GM23338 (cell line): Measurements from ENCODE around the gene CDK5R2. TPM values are rescaled to one million over a fixed set of nuclear protein-coding genes. Genes with fewer than 3 reads are reported as not detected.

Source experiments
- ATAC-seq: fragments of 200-7000 bp; cut with Tn5 transposase; 3 replicates; pipeline ENCODE4 v1.9.1; 2020
- DNase-seq: peaks from one replicate; pipeline ENCODE4 v3.0.0-alpha.2; 2015; ENCODE audit warnings: low spot score
- H2AFZ ChIP-seq: fragments of 200-600 bp; sonication (generic); 2 replicates; pipeline ENCODE4 v1.8.0; 2016; ENCODE audit warnings: antibody characterized with exemption, mild to moderate bottlenecking, moderate library complexity
- H3F3A ChIP-seq: fragments of 200-600 bp; sonication (generic); replicated peaks from 2 replicates; pipeline ENCODE4 v1.8.0; 2017; ENCODE audit warnings: antibody characterized with exemption, mixed run types, low read depth
- H3K27ac ChIP-seq: fragments of 200-600 bp; sonication (generic); 2 replicates; pipeline ENCODE4 v1.6.1; 2016; ENCODE audit warnings: low read depth
- H3K27me3 ChIP-seq: fragments of 200-600 bp; sonication (generic); 2 replicates; pipeline ENCODE4 v1.8.0; 2016; ENCODE audit warnings: mild to moderate bottlenecking, mixed run types, moderate library complexity; ENCODE audit not compliant: insufficient read depth
- H3K36me3 ChIP-seq: fragments of 200-600 bp; sonication (generic); 2 replicates; pipeline ENCODE4 v1.8.0; 2016; ENCODE audit warnings: mild to moderate bottlenecking; ENCODE audit not compliant: insufficient read depth
- H3K4me1 ChIP-seq: fragments of 200-600 bp; sonication (generic); 2 replicates; pipeline ENCODE4 v1.8.0; 2016; ENCODE audit warnings: mild to moderate bottlenecking, moderate library complexity; ENCODE audit not compliant: insufficient read depth
- H3K4me2 ChIP-seq: fragments of 200-600 bp; sonication (generic); 2 replicates; pipeline ENCODE4 v1.7.1; 2017; ENCODE audit warnings: mixed run types
- H3K4me3 ChIP-seq: fragments of 200-600 bp; sonication (generic); 2 replicates; pipeline ENCODE4 v1.6.1; 2016; ENCODE audit warnings: mixed run types
- H3K79me2 ChIP-seq: fragments of 200-600 bp; sonication (generic); replicated peaks from 2 replicates; pipeline ENCODE4 v1.8.0; 2017; ENCODE audit warnings: mild to moderate bottlenecking; ENCODE audit not compliant: insufficient read depth
- H3K9me2 ChIP-seq: fragments of 200-600 bp; sonication (generic); 2 replicates; pipeline ENCODE4 v1.8.0; 2017; ENCODE audit not compliant: insufficient read depth
- H4K20me1 ChIP-seq: fragments of 200-600 bp; sonication (generic); replicated peaks from 2 replicates; pipeline ENCODE4 v1.8.0; 2017; ENCODE audit warnings: mild to moderate bottlenecking; ENCODE audit not compliant: insufficient read depth
- H3K27ac Mint-ChIP-seq: 2 replicates; pipeline ENCODE4 v1.8.0; 2020; ENCODE audit warnings: inconsistent platforms, mild to moderate bottlenecking, moderate library complexity, mixed read lengths
- H3K27me3 Mint-ChIP-seq: 3 replicates; pipeline ENCODE4 v1.8.0; 2022; ENCODE audit warnings: low read depth, mild to moderate bottlenecking, moderate library complexity, mixed read lengths, inconsistent platforms; ENCODE audit not compliant: insufficient read depth, poor library complexity
- H3K36me3 Mint-ChIP-seq: 3 replicates; pipeline ENCODE4 v1.8.0; 2021; ENCODE audit warnings: low read depth, mild to moderate bottlenecking, inconsistent platforms, moderate library complexity, mixed read lengths
- H3K4me1 Mint-ChIP-seq: 3 replicates; pipeline ENCODE4 v1.8.0; 2020; ENCODE audit warnings: mild to moderate bottlenecking, inconsistent platforms, mixed read lengths
- H3K4me3 Mint-ChIP-seq: 3 replicates; pipeline ENCODE4 v1.8.0; 2021; ENCODE audit warnings: moderate library complexity, mild to moderate bottlenecking, inconsistent platforms, mixed read lengths
- H3K9me3 Mint-ChIP-seq: 3 replicates; pipeline ENCODE4 v1.8.0; 2020; ENCODE audit warnings: moderate library complexity, mild to moderate bottlenecking, inconsistent platforms, mixed read lengths
- CREB1 ChIP-seq: fragments of 250-450 bp; sonication (Bioruptor Pico); IDR thresholded peaks from 2 replicates; pipeline ENCODE4 v1.5.0; 2020; ENCODE audit warnings: low read depth, mild to moderate bottlenecking, moderate library complexity
- EZH2 ChIP-seq: fragments of 200-600 bp; sonication (generic); IDR thresholded peaks from one replicate; pipeline ENCODE4 v1.8.0; 2017; ENCODE audit warnings: antibody characterized with exemption, mild to moderate bottlenecking, low read depth; ENCODE audit not compliant: unreplicated experiment
- EZH2phosphoT487 ChIP-seq: fragments of 200-600 bp; sonication (generic); IDR thresholded peaks from one replicate; pipeline ENCODE4 v1.8.1; 2018; ENCODE audit warnings: antibody characterized with exemption; ENCODE audit not compliant: unreplicated experiment
- JUNB ChIP-seq: IDR thresholded peaks from one replicate; pipeline ENCODE4 v1.6.1; 2016; ENCODE audit warnings: antibody characterized with exemption; ENCODE audit not compliant: unreplicated experiment
- POLR2AphosphoS5 ChIP-seq: IDR thresholded peaks from 2 replicates; pipeline ENCODE4 v1.6.1; 2016; ENCODE audit warnings: antibody characterized with exemption, low read depth
- ZNF114 ChIP-seq: fragments of 250-450 bp; sonication (Bioruptor Pico); IDR thresholded peaks from 2 replicates; pipeline ENCODE4 v1.5.0; 2020; ENCODE audit warnings: mild to moderate bottlenecking, moderate library complexity
- ZNF331 ChIP-seq: fragments of 250-450 bp; sonication (Bioruptor Pico); IDR thresholded peaks from 2 replicates; pipeline ENCODE4 v1.5.0; 2020; ENCODE audit warnings: low read depth, mild to moderate bottlenecking, moderate library complexity
- ZNF462 ChIP-seq: fragments of 250-450 bp; sonication (Bioruptor Pico); IDR thresholded peaks from 2 replicates; pipeline ENCODE4 v1.5.0; 2020; ENCODE audit warnings: mild to moderate bottlenecking, moderate library complexity
- polyA plus RNA-seq: library from polyadenylated mRNA; unstranded; fragments of >200 nt; fragmentation: Nextera tagmentation; extraction: Ambion mirVana; gene quantifications from 2 replicates; pipeline ENCODE4 v1.2.1, GENCODE V29; 2016
- total RNA-seq: library from RNA; depleted of rRNA; stranded (reverse); fragments of >200 nt; shearing (Covaris generic); gene quantifications from 2 replicates; pipeline ENCODE4 v1.2.3, GENCODE V29; 2014
- TF ChIP-seq, protein P1 (sequence below): IDR thresholded peaks from 2 replicates; pipeline ENCODE4 v1.6.1; 2016; ENCODE audit warnings: antibody characterized with exemption

Gene CDK5R2
- total and polyA plus RNA-seq, 2 experiments from 2014 or later: 0.56 TPM; not detected in 1

DNA sequence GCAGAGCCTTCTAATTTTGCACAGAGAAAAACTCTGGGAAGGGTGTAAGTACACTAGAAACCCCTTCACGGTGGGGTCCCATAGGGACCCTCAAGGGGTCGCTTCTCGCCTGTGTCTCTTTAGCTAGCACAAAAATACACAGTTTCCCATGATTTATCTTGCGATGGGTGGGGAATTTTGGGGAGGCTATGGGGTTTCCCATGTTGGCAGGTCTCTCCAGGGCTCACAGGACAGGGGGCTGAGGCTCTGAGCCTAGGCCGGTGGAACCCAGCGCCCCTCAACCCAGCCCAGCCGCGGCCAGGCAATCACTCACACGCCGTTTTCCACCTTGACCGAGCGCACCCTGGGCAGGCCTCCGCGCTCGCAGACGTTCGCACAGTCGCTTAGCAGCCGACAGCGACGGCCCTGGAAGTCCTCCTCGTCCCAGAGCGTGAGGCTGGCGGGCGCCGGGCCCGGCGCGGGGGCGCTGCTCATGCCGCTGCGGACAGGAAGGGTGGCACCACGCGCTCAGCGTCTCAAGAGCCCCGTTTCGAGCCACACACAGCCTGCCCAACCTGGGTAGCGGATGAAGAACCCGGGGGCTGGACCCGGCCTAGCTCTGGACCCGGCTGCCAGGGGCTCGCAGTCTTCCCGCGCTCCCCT is 33.4 kb downstream of the CDK5R2 start:
- Histone ChIP-seq H3K4me1 (peaks cover 17% of the 10 kb centered on the region), H3K27ac (no peak overlapping the region), H3K79me2 (no peaks in the 10 kb centered on the region), H3K4me2 (peak overlapping the region; percentile 72; the same call in 1 of the 2 replicates), H3K4me3 (0 out of 2 replicates have a peak overlapping the region, but pooled peaks have one; percentile 47), H3K9me2 (no peaks in the 10 kb centered on the region), H4K20me1 (peaks cover 10% of the 10 kb centered on the region; the same call in 1 of the 2 replicates), H3K27me3 (peaks cover 100% of the 10 kb centered on the region), H2AFZ (no peak overlapping the region), H3F3A (peaks cover 4% of the 10 kb centered on the region; the same call in 1 of the 2 replicates), H3K36me3 (no peaks in the 10 kb centered on the region)
- ATAC-seq: peak; percentile 19
- H3K4me3 Mint-ChIP-seq: no peak overlapping the region
- peaks cover 99% of the 10 kb centered on the region for H3K27me3 Mint-ChIP-seq
- no peak overlapping the region for H3K27ac Mint-ChIP-seq
- no peaks in the 10 kb centered on the region for H3K36me3 Mint-ChIP-seq
- H3K9me3 Mint-ChIP-seq: no peaks in the 10 kb centered on the region; the same call in 2 of the 3 replicates
- H3K4me1 Mint-ChIP-seq: peaks cover 3% of the 10 kb centered on the region; the same call in 2 of the 3 replicates
- DNase-seq: peak; percentile 38
- TF ChIP-seq ZNF114 (CRISPR knock-in tag) (no peak), EZH2phosphoT487 (peak; percentile 95), EZH2 (peak; percentile 74)
- TF ChIP-seq, protein P1, sequence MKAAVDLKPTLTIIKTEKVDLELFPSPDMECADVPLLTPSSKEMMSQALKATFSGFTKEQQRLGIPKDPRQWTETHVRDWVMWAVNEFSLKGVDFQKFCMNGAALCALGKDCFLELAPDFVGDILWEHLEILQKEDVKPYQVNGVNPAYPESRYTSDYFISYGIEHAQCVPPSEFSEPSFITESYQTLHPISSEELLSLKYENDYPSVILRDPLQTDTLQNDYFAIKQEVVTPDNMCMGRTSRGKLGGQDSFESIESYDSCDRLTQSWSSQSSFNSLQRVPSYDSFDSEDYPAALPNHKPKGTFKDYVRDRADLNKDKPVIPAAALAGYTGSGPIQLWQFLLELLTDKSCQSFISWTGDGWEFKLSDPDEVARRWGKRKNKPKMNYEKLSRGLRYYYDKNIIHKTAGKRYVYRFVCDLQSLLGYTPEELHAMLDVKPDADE: no peak

- Mint-ChIP-seq H3K27ac (no peak within 1 kb of the TSS), H3K36me3 (no peaks in the 10 kb centered on the region), H3K27me3 (peaks cover 99% of the 10 kb centered on the region), H3K4me3 (peak within 1 kb of the TSS; percentile 30; the same call in 1 of the 3 replicates), H3K4me1 (peaks cover 5% of the 10 kb centered on the region), H3K9me3 (no peaks in the 10 kb centered on the region; the same call in 2 of the 3 replicates)
- ATAC-seq (peak; percentile 38), DNase-seq (peak; percentile 59)
- Histone ChIP-seq H2AFZ (no peak within 1 kb of the TSS), H3K36me3 (no peaks in the 10 kb centered on the region), H3K9me2 (no peaks in the 10 kb centered on the region), H3F3A (peaks cover 7% of the 10 kb centered on the region; the same call in 1 of the 2 replicates), H3K4me3 (peak within 1 kb of the TSS; percentile 47), H4K20me1 (peaks cover 10% of the 10 kb centered on the region; the same call in 1 of the 2 replicates), H3K27ac (no peak within 1 kb of the TSS), H3K4me2 (peak within 1 kb of the TSS; percentile 72), H3K4me1 (peaks cover 21% of the 10 kb centered on the region), H3K27me3 (peaks cover 100% of the 10 kb centered on the region), H3K79me2 (no peaks in the 10 kb centered on the region)
- peak; percentile 92 for TF ChIP-seq EZH2
- TF ChIP-seq EZH2phosphoT487: peak; percentile 41
- no peak for TF ChIP-seq ZNF331 (CRISPR knock-in tag)
- TF ChIP-seq POLR2AphosphoS5: no peak
- no peak for TF ChIP-seq ZNF462 (CRISPR knock-in tag)
- TF ChIP-seq JUNB: no peak
- TF ChIP-seq ZNF114 (CRISPR knock-in tag): no peak
- no peak for TF ChIP-seq CREB1
Observed at GRCh38 chr2:218993345-218994315, 34.2 kb downstream of the CDK5R2 start, which contains the start of gene CRYBA2. Gene CRYBA2 (minus strand): TSS chr2:218993422. CDS start chr2:218993176, 246 bp downstream.
